Endothelial cell of umbilical vein (primary cell): Measurements from ENCODE around the gene RALGAPA1. TPM values are rescaled to one million over a fixed set of nuclear protein-coding genes. Genes with fewer than 3 reads are reported as not detected.

Source experiments
- BruUV-seq: library from RNA; stranded (reverse); fragments of 400-500 nt; replicated peaks from 2 replicates; lab custom pipeline; 2021; lab: Mats Ljungman, UMichigan
- CTCF ChIA-PET: fragments of 300-600, 350-600 bp; sonication (Branson Sonifier 250); formaldehyde crosslinking; loops from one replicate; lab custom pipeline; 2021; ENCODE audit warnings: antibody characterized with exemption, inconsistent platforms; lab: Charles Lee
- POLR2A ChIA-PET: fragments of 300-600, 350-600 bp; sonication (Branson Sonifier 250); formaldehyde crosslinking; loops from one replicate; lab custom pipeline; 2021; ENCODE audit warnings: antibody characterized with exemption, inconsistent platforms; lab: Charles Lee
- DNase-seq: peaks from one replicate; pipeline ENCODE4 v3.0.0-alpha.2; 2011; ENCODE audit warnings: low read depth, low spot score
- FAIRE-seq: peaks from 2 replicates; lab custom pipeline; 2011; peaks lifted over from hg19 to GRCh38; lab: Jason Lieb, UNC
- H2AFZ ChIP-seq: 2 replicates; pipeline ENCODE4 v1.6.0; 2012; ENCODE audit warnings: low read depth, low read length, control low read depth, inconsistent platforms
- H3K27ac ChIP-seq: 2 replicates; pipeline ENCODE4 v1.5.1; 2011; ENCODE audit warnings: low read depth, mild to moderate bottlenecking, control low read depth, low read length, moderate library complexity; ENCODE audit not compliant: insufficient read depth
- H3K27me3 ChIP-seq, 2 experiments: 2 replicates each; pipeline versions ENCODE4 v1.6.0 to v1.6.1; 2011; ENCODE audit warnings: low read length in 2 of 2, mixed read lengths in 1 of 2; ENCODE audit not compliant: control insufficient read depth in 2 of 2, insufficient read depth in 2 of 2
- H3K36me3 ChIP-seq, 2 experiments: 2 replicates in 1 of 2; 3 replicates in 1 of 2; pipeline ENCODE4 v1.5.1; 2011; ENCODE audit warnings: low read length in 2 of 2, mild to moderate bottlenecking in 1 of 2, moderate library complexity in 1 of 2; ENCODE audit not compliant: control insufficient read depth in 2 of 2, insufficient read depth in 2 of 2; ENCODE audit errors: extremely low read depth in 1 of 2
- H3K4me1 ChIP-seq: 3 replicates; pipeline ENCODE4 v1.5.1; 2011; ENCODE audit warnings: mild to moderate bottlenecking, low read length; ENCODE audit not compliant: control insufficient read depth, insufficient read depth; ENCODE audit errors: extremely low read depth
- H3K4me2 ChIP-seq: 2 replicates; pipeline ENCODE4 v1.6.1; 2011; ENCODE audit warnings: low read length, control low read depth, mixed read lengths; ENCODE audit not compliant: insufficient read depth
- H3K4me3 ChIP-seq, 3 experiments: fragments of 200-600 bp in 1 of 3; sonication (generic), shearing (Covaris generic) in 1 of 3; replicated peaks in 1 of 3; 2 replicates each; pipeline ENCODE4 v1.5.1; 2011 to 2016; ENCODE audit warnings: control low read depth in 3 of 3, low read length in 3 of 3, mild to moderate bottlenecking in 2 of 3, inconsistent platforms in 1 of 3, low read depth in 1 of 3, moderate library complexity in 1 of 3; ENCODE audit not compliant: insufficient read depth in 1 of 3
- H3K79me2 ChIP-seq: 2 replicates; pipeline ENCODE4 v1.6.0; 2012; ENCODE audit warnings: low read length, inconsistent platforms; ENCODE audit not compliant: control insufficient read depth, insufficient read depth
- H3K9ac ChIP-seq: replicated peaks from 2 replicates; pipeline ENCODE3; 2011; ENCODE audit warnings: low read length, control low read depth; ENCODE audit not compliant: insufficient read depth; ENCODE audit errors: extremely low read depth
- H3K9me1 ChIP-seq: replicated peaks from 3 replicates; pipeline ENCODE4 v1.6.0; 2011; ENCODE audit warnings: mild to moderate bottlenecking, low read length; ENCODE audit not compliant: control insufficient read depth, insufficient read depth; ENCODE audit errors: extremely low read depth
- H3K9me3 ChIP-seq: replicated peaks from 2 replicates; pipeline ENCODE4 v1.5.1; 2012; ENCODE audit warnings: low read length, inconsistent platforms; ENCODE audit not compliant: control insufficient read depth, insufficient read depth
- H4K20me1 ChIP-seq: replicated peaks from 2 replicates; pipeline ENCODE3; 2011; ENCODE audit warnings: mild to moderate bottlenecking, low read length; ENCODE audit not compliant: control insufficient read depth, insufficient read depth; ENCODE audit errors: extremely low read depth
- CTCF ChIP-seq, 2 donors: IDR thresholded peaks; 1 replicate in 1 of 2; 2 replicates in 1 of 2; pipeline ENCODE4 v1.5.1; 2011; ENCODE audit warnings: low read length in 2 of 2, mild to moderate bottlenecking in 2 of 2, moderate library complexity in 2 of 2, control low read depth in 1 of 2, inconsistent platforms in 1 of 2, low read depth in 1 of 2; ENCODE audit not compliant: insufficient read depth in 1 of 2; ENCODE audit errors: extremely low read depth in 1 of 2
- EZH2 ChIP-seq: IDR thresholded peaks from 2 replicates; pipeline ENCODE4 v1.6.1; 2012; ENCODE audit warnings: borderline replicate concordance, low read depth, mild to moderate bottlenecking, moderate library complexity, low read length, inconsistent platforms; ENCODE audit not compliant: severe bottlenecking
- FOS ChIP-seq: IDR thresholded peaks from 2 replicates; pipeline ENCODE4 v1.6.1; 2011; ENCODE audit warnings: mild to moderate bottlenecking, low read length, moderate library complexity, borderline replicate concordance; ENCODE audit not compliant: insufficient read depth
- GATA2 ChIP-seq: IDR thresholded peaks from 2 replicates; pipeline ENCODE4 v1.7.0; 2011; ENCODE audit warnings: low read depth, mild to moderate bottlenecking, moderate library complexity, mixed read lengths, low read length; ENCODE audit not compliant: insufficient read length, insufficient read depth
- JUN ChIP-seq: IDR thresholded peaks from 2 replicates; pipeline ENCODE4 v1.6.1; 2011; ENCODE audit warnings: borderline replicate concordance, low read depth; ENCODE audit not compliant: insufficient read length, insufficient read depth
- MAX ChIP-seq: IDR thresholded peaks from 2 replicates; pipeline ENCODE4 v1.6.1; 2011; ENCODE audit not compliant: insufficient read depth, insufficient read length
- MYC ChIP-seq: IDR thresholded peaks from one replicate; pipeline ENCODE4 v1.6.1; 2011; ENCODE audit warnings: mild to moderate bottlenecking, low read depth, low read length
- POLR2A ChIP-seq: IDR thresholded peaks from 2 replicates; pipeline ENCODE4 v1.6.1; 2012; ENCODE audit warnings: low read depth, mild to moderate bottlenecking, control low read depth, low read length
- POLR2AphosphoS5 ChIP-seq: IDR thresholded peaks from 2 replicates; pipeline ENCODE4 v1.6.1; 2012; ENCODE audit warnings: low read depth, mild to moderate bottlenecking, control low read depth, low read length, moderate library complexity; ENCODE audit not compliant: insufficient read depth
- dilution Hi-C: fragments of 300-500 bp; cut with MboI; formaldehyde crosslinking; loops from one replicate; pipeline ENCODE4 v1.15.0; 2019; ENCODE audit warnings: low sequenced_read_pairs; ENCODE audit not compliant: extremely low pct_ligation_motif_present
- intact Hi-C: fragments of 100-400 bp; cut with micrococcal nuclease; formaldehyde crosslinking; loops from one replicate; pipeline ENCODE4 v1.10.0; 2022
- polyA plus RNA-seq, 4 experiments: library from polyadenylated mRNA; depleted of rRNA in 3 of 4; stranded (reverse) in 3 of 4; unstranded in 1 of 4; fragments of >200 nt; gene quantifications; 2 replicates each; pipeline versions ENCODE4 v1.2.1 to v1.2.3, GENCODE V29; 2011 to 2012; ENCODE audit warnings: missing spikeins in 1 of 4
- total RNA-seq: library from RNA; stranded (reverse); gene quantifications from 2 replicates; pipeline ENCODE4 v1.2.3, GENCODE V29; 2021

RALGAPA1 gene
- total and polyA plus RNA-seq, 2 donors (not counting 3 experiments of a cell fraction or from before 2014, with no cell fraction given): 6.1 to 30.9 TPM

GRCh38 chr14:35783699-35784098, 25.4 kb downstream of the RALGAPA1 start:
- Histone ChIP-seq H3K4me3 (no peak overlapping the region), H2AFZ (no peak overlapping the region), H3K27me3 (no peaks in the 10 kb centered on the region), H3K9ac (no peak overlapping the region), H3K4me2 (no peak overlapping the region), H3K4me1 (no peaks in the 10 kb centered on the region), H3K9me1 (no peaks in the 10 kb centered on the region), H4K20me1 (no peaks in the 10 kb centered on the region), H3K36me3 (no peaks in the 10 kb centered on the region), H3K79me2 (peaks cover 16% of the 10 kb centered on the region), H3K27ac (no peak overlapping the region), H3K9me3 (no peaks in the 10 kb centered on the region)
- ChIA-PET CTCF (interaction anchor here (1.3 kb wide), 1 partner anchor 9 kb away, joined by 6 read pairs; no protein-coding TSS in a partner anchor), POLR2A (no interaction called here)
- no TSS peak for BruUV-seq
- FAIRE-seq: no peak
- no peak for TF ChIP-seq MYC
- no peak for TF ChIP-seq CTCF (IDR thresholded peaks at IDR 0.05; ENCODE audit: extremely low read depth in 1 of 2, insufficient read depth in 1 of 2, low read depth in 1 of 2, low read length in 2 of 2)
- no peak for TF ChIP-seq POLR2AphosphoS5
- no peak for TF ChIP-seq FOS
- TF ChIP-seq MAX: no peak
- TF ChIP-seq POLR2A: no peak
- no peak for TF ChIP-seq GATA2
- TF ChIP-seq JUN: no peak
- no peak for TF ChIP-seq EZH2
- dilution Hi-C loops: no loop called here
- intact Hi-C loops: no loop called here
- DNase-seq: no peak
